ENCODE data around the gene CYP26B1. TPM values are rescaled to one million over a fixed set of nuclear protein-coding genes. Genes with fewer than 3 reads are reported as not detected.

The CYP26B1 gene
- total and polyA plus RNA-seq, 2 of the 8 experiments (the other 6 are each of a cell fraction or from before 2014, with no cell fraction given) = 0.06 to 0.69 TPM

- Histone ChIP-seq H3K14ac (ENCODE audit: insufficient read length) (no peak overlapping the region), H3K9me3 (ENCODE audit: insufficient read depth in 2 of 2, low read depth in 1 of 2, low read length in 1 of 2) (no peaks in the 10 kb centered on the region; a peak in 1 of 4 replicates), H3K4me1 (replicated peaks in 1 of 4; ENCODE audit: control insufficient read depth in 3 of 4, insufficient read depth in 4 of 4, low read length in 3 of 4) (peaks cover 0 to 3% (median under 1%) of the 10 kb centered on the region in 4 experiments; a peak in 1 of 7 replicates), H2BK15ac (ENCODE audit: low read length) (no peak overlapping the region), H3K4me2 (ENCODE audit: insufficient read depth in 1 of 2, low read depth in 2 of 2, low read length in 2 of 2) (no peak overlapping the region), H3K79me1 (ENCODE audit: low read depth, low read length) (no peaks in the 10 kb centered on the region), H3K27ac (ENCODE audit: low read depth, low read length) (no peak overlapping the region), H3K4me3 (ENCODE audit: extremely low read depth in 1 of 4, insufficient read depth in 2 of 4, low read depth in 3 of 4, low read length in 4 of 4) (no peak overlapping the region), H3K79me2 (ENCODE audit: control insufficient read depth in 1 of 2, insufficient read depth in 2 of 2, low read length in 2 of 2) (no peaks in the 10 kb centered on the region), H3K18ac (ENCODE audit: extremely low read depth, low read length) (no peak overlapping the region), H4K20me1 (replicated peaks in 1 of 2; ENCODE audit: control insufficient read depth in 1 of 2, insufficient read depth in 2 of 2, low read length in 2 of 2) (no peaks in the 10 kb centered on the region), H2BK120ac (replicated peaks; ENCODE audit: low read depth, low read length) (no peak overlapping the region), H3K4ac (replicated peaks; ENCODE audit: insufficient read length, low read depth, low read length) (no peak overlapping the region), H3K9ac (replicated peaks in 1 of 4; ENCODE audit: extremely low read depth in 1 of 4, low read depth in 3 of 4, low read length in 3 of 4) (no peak overlapping the region), H4K5ac (ENCODE audit: insufficient read length, low read depth, low read length) (no peak overlapping the region), H3K27me3 (replicated peaks in 1 of 4; ENCODE audit: control insufficient read depth in 3 of 4, extremely low read depth in 1 of 4, insufficient read depth in 3 of 4, low read length in 3 of 4) (no peaks in the 10 kb centered on the region), H4K91ac (replicated peaks; ENCODE audit: insufficient read length, low read length) (no peak overlapping the region), H4K8ac (ENCODE audit: extremely low read depth, insufficient read depth, low read length) (no peak overlapping the region), H3K56ac (replicated peaks; ENCODE audit: insufficient read length, low read depth, low read length) (no peak overlapping the region), H3K23me2 (ENCODE audit: low read depth, low read length) (no peaks in the 10 kb centered on the region), H2BK5ac (ENCODE audit: low read depth, low read length) (no peak overlapping the region), H2BK20ac (ENCODE audit: low read length) (no peak overlapping the region), H2AK5ac (ENCODE audit: low read depth, low read length) (no peak overlapping the region), H2BK12ac (ENCODE audit: low read depth, low read length) (no peak overlapping the region), H3K36me3 (ENCODE audit: control insufficient read depth in 2 of 4, insufficient read depth in 4 of 4, low read length in 3 of 4) (no peaks in the 10 kb centered on the region), H2AFZ (ENCODE audit: low read length) (no peak overlapping the region), H3K23ac (ENCODE audit: insufficient read length) (no peak overlapping the region)
- FAIRE-seq (no peak), DNase-seq (ENCODE audit: low read depth in 1 of 2, low spot score in 2 of 2) (no peak)
- CTCF ChIA-PET (ENCODE audit: partially characterized antibody) = interaction anchor here (0.6 to 2.1 kb wide), 4 partner anchors 36 to 300 kb away, joined by 3 to 6 read pairs (median 4); no protein-coding TSS in a partner anchor
- 89% methylated on average over 3 of the region's 3 CpGs; no CpG with 5 or more reads in 1 of the 2 experiments for WGBS, 2 experiments (ENCODE audit: extremely low coverage in 1 of 2, insufficient coverage in 1 of 2, insufficient read length in 1 of 2, insufficient replicate concordance in 2 of 2, low coverage in 1 of 2, low lambda C conversion rate in 2 of 2, missing lambda C conversion rate in 1 of 2)
- POLR2A ChIA-PET (ENCODE audit: partially characterized antibody) = no interaction called here
- TF ChIP-seq NANOG (IDR thresholded peaks at IDR 0.05; ENCODE audit: insufficient read depth, low read depth, low read length, poor library complexity, severe bottlenecking) = no peak
- no peak for TF ChIP-seq BCL11A (IDR thresholded peaks at IDR 0.05; ENCODE audit: low read depth in 2 of 2, low read length in 2 of 2)
- no peak for TF ChIP-seq POLR2AphosphoS5 (IDR thresholded peaks at IDR 0.05; ENCODE audit: low read depth, low read length)
- no peak for TF ChIP-seq ATF3 (IDR thresholded peaks at IDR 0.05; ENCODE audit: insufficient read depth, low read depth, low read length)
- no peak for TF ChIP-seq GTF2F1 (IDR thresholded peaks at IDR 0.05; ENCODE audit: borderline replicate concordance, low read depth, low read length)
- no peak for TF ChIP-seq KDM4A (IDR thresholded peaks at IDR 0.05; ENCODE audit: low read depth, low read length, severe bottlenecking)
- TF ChIP-seq KDM5A (IDR thresholded peaks at IDR 0.05; ENCODE audit: low read length) = no peak
- no peak for TF ChIP-seq TCF12 (IDR thresholded peaks at IDR 0.05; ENCODE audit: low read depth, low read length)
- TF ChIP-seq NRF1 (IDR thresholded peaks at IDR 0.05; ENCODE audit: low read depth, low read length) = no peak
- no peak for TF ChIP-seq RBBP5 (IDR thresholded peaks at IDR 0.05; ENCODE audit: borderline replicate concordance, low read depth, low read length)
- TF ChIP-seq TAF1 (IDR thresholded peaks at IDR 0.05; ENCODE audit: low read depth, low read length) = no peak
- TF ChIP-seq JUND (IDR thresholded peaks at IDR 0.05; ENCODE audit: low read length) = no peak
Measured at GRCh38 chr2:72080286-72081145, 67.1 kb downstream of the CYP26B1 start.

Data from H1 (cell line).